OCI-LY7 (cell line): Measurements from ENCODE around the gene SEC23A. TPM values are rescaled to one million over a fixed set of nuclear protein-coding genes. Genes with fewer than 3 reads are reported as not detected.

Experiments used
- BruUV-seq: library from RNA; stranded (reverse); fragments of 400-500 nt; replicated peaks from 2 replicates; lab custom pipeline; 2021; lab: Mats Ljungman, UMichigan
- CTCF ChIA-PET: fragments of 300-600 bp; sonication (Branson Sonifier 250); formaldehyde crosslinking; loops from one replicate; lab custom pipeline; 2022; ENCODE audit warnings: antibody characterized with exemption; ENCODE audit not compliant: unreplicated experiment; lab: Charles Lee
- POLR2A ChIA-PET: fragments of 300-600 bp; sonication (Branson Sonifier 250); formaldehyde crosslinking; loops from one replicate; lab custom pipeline; 2022; ENCODE audit warnings: antibody characterized with exemption; lab: Charles Lee
- DNase-seq: peaks from one replicate; pipeline ENCODE4 v3.0.0-alpha.2; 2015; ENCODE audit warnings: low spot score
- H2AFZ ChIP-seq: fragments of 200-600 bp; sonication (generic), shearing (Covaris generic); 2 replicates; pipeline ENCODE4 v1.6.1; 2014; ENCODE audit warnings: mild to moderate bottlenecking, antibody characterized with exemption, low read length, moderate library complexity
- H3K27ac ChIP-seq: fragments of 200-600 bp; sonication (generic); 2 replicates; pipeline ENCODE4 v1.5.1; 2014; ENCODE audit warnings: mixed run types, low read depth, mild to moderate bottlenecking, moderate library complexity, low read length, inconsistent platforms; ENCODE audit not compliant: poor library complexity, severe bottlenecking
- H3K36me3 ChIP-seq: fragments of 200-600 bp; sonication (generic); 2 replicates; pipeline ENCODE4 v1.6.1; 2014; ENCODE audit warnings: mild to moderate bottlenecking, antibody characterized with exemption, low read length, moderate library complexity, mixed read lengths; ENCODE audit not compliant: insufficient read depth
- H3K4me1 ChIP-seq: fragments of 200-600 bp; sonication (generic); 2 replicates; pipeline ENCODE4 v1.5.1; 2014; ENCODE audit warnings: mild to moderate bottlenecking, low read length; ENCODE audit not compliant: insufficient read depth, poor library complexity, severe bottlenecking
- H3K4me2 ChIP-seq: fragments of 200-600 bp; sonication (generic); 2 replicates; pipeline ENCODE4 v1.6.1; 2014; ENCODE audit warnings: mild to moderate bottlenecking, low read length
- H3K4me3 ChIP-seq: fragments of 200-600 bp; sonication (generic); 2 replicates; pipeline ENCODE4 v1.5.1; 2014; ENCODE audit warnings: mild to moderate bottlenecking, low read depth, low read length; ENCODE audit not compliant: poor library complexity, severe bottlenecking
- H3K79me2 ChIP-seq: fragments of 200-600 bp; sonication (generic); 2 replicates; pipeline ENCODE4 v1.6.1; 2016; ENCODE audit warnings: low read depth, mild to moderate bottlenecking, low read length, moderate library complexity, mixed read lengths; ENCODE audit not compliant: insufficient read depth
- H3K9me2 ChIP-seq: fragments of 200-600 bp; sonication (generic); 2 replicates; pipeline ENCODE4 v1.6.1; 2016; ENCODE audit warnings: mild to moderate bottlenecking, low read length, mixed read lengths; ENCODE audit not compliant: insufficient read depth
- H3K9me3 ChIP-seq: fragments of 200-600 bp; sonication (generic); 2 replicates; pipeline ENCODE4 v1.6.1; 2014; ENCODE audit warnings: mild to moderate bottlenecking, mixed run types, low read length, mixed read lengths
- H4K20me1 ChIP-seq: fragments of 200-600 bp; sonication (generic); 2 replicates; pipeline ENCODE4 v1.6.1; 2014; ENCODE audit warnings: mild to moderate bottlenecking, antibody characterized with exemption, low read length, moderate library complexity, mixed read lengths; ENCODE audit not compliant: insufficient read depth
- CTCF ChIP-seq: fragments of 200-600 bp; sonication (generic); conservative IDR thresholded peaks from 2 replicates; pipeline ENCODE4 v1.5.1; 2014; ENCODE audit warnings: mild to moderate bottlenecking, antibody characterized with exemption, low read length, moderate library complexity, mixed read lengths
- EZH2phosphoT487 ChIP-seq: fragments of 200-600 bp; sonication (generic); IDR thresholded peaks from 2 replicates; pipeline ENCODE4 v1.6.1; 2018; ENCODE audit warnings: low read depth, borderline replicate concordance, mild to moderate bottlenecking, mixed run types, antibody characterized with exemption, low read length, moderate library complexity, mixed read lengths
- intact Hi-C: fragments of 100-400 bp; cut with micrococcal nuclease; formaldehyde crosslinking; loops from one replicate; pipeline ENCODE4 v1.10.0; 2022; ENCODE audit not compliant: unreplicated experiment
- total RNA-seq, 2 experiments: library from RNA; depleted of rRNA in 1 of 2; stranded (reverse); fragments of >200 nt in 1 of 2; shearing (Covaris generic) in 1 of 2; gene quantifications; 2 replicates each; pipeline ENCODE4 v1.2.3, GENCODE V29; 2014 to 2022

The SEC23A gene
- total RNA-seq, 2 experiments from 2014 or later = 47.5 to 55.7 TPM

DNA sequence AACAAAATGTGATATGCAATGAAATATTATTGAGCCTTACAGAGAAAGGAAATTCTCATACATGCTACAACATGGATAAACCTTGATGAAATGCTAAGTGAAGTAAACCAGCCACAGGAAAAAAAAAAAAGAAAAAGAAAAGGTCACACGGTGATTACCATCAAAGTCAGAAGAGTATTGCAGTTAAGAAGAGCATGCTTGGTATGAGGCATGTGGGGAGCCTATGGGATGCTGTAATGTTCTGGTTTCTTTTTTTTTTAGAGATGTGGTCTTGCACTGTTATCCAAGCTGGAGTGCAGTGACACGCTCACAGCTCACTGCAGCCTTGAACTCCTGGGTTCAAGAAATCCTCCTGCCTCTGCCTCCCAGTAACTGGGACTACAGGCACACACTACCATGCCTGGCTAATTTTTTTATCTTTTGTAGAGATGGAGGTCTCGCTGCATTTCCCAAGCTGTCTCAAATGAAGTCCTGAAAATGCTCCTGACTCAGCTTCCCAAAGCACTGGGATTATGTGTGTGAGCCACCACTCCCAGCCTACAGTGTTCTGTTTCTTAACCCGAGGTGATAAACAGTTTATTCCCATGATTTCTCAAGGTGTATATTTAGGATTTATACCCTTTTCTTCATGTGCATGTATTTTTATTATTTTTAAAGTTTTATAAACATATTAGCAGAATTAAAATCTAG lies 96.2 kb downstream of the SEC23A start:
- Histone ChIP-seq H3K4me1 (no peaks in the 10 kb centered on the region), H3K36me3 (no peaks in the 10 kb centered on the region), H4K20me1 (no peaks in the 10 kb centered on the region), H3K9me2 (no peaks in the 10 kb centered on the region), H3K4me2 (no peak overlapping the region), H3K27ac (no peak overlapping the region), H3K79me2 (no peaks in the 10 kb centered on the region), H3K9me3 (no peaks in the 10 kb centered on the region), H2AFZ (no peak overlapping the region), H3K4me3 (no peak overlapping the region)
- TF ChIP-seq EZH2phosphoT487 (no peak), CTCF (no peak)
- BruUV-seq = no TSS peak
- POLR2A ChIA-PET = interaction anchor here (0.9 kb wide), 2 partner anchors 12 to 25 kb away, joined by 3 read pairs; no protein-coding TSS in a partner anchor
- intact Hi-C loops = no loop called here
- CTCF ChIA-PET = no interaction called here
- no peak for DNase-seq

DNA sequence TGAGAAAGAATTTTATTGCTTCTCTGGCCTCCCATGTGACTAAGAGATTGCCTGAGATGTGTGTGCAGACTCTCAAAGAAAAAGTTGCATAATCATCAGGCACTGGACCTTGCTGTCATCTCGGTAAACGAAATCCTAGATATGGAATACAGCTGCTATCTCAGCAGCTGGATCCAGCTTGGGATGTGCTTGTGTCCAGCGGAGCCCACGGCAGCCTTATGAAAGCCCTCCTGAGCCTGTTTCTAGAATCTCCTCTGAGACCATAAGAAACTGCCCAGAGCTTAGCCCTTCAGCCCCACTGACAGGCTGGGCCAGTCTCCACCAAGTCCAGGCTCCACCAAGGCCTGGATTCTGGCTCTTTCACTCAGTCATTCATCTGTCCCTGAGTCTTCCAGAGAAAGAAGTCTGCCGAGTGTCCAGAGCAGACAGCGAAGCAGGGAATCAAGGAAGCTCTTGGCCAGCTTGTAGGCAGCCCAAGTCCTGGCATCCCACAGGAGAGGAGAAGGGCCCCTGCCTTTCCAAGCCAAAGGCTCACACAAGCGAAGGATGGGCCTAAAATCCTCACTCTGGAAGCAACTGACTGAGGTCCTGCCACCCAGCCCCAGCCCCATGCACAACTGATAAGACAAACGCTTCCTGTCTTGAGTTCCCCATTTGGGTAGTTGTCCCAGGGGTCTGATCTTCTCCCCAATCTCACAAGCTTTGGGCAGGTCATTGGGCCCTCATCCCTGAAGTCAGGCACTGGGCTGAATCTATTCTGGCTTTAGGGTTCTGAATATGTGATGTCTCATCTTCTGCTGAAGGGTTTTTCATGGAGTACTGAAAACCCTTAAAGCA lies 97.8 kb downstream of the SEC23A start:
- Histone ChIP-seq H3K9me2 (no peaks in the 10 kb centered on the region), H3K9me3 (no peaks in the 10 kb centered on the region), H4K20me1 (no peaks in the 10 kb centered on the region), H3K4me3 (no peak overlapping the region), H3K27ac (no peak overlapping the region), H3K4me2 (no peak overlapping the region), H2AFZ (no peak overlapping the region), H3K4me1 (no peaks in the 10 kb centered on the region), H3K79me2 (no peaks in the 10 kb centered on the region), H3K36me3 (no peaks in the 10 kb centered on the region)
- POLR2A ChIA-PET = no interaction called here
- no peak for TF ChIP-seq CTCF
- TF ChIP-seq EZH2phosphoT487 = no peak
- DNase-seq = no peak
- CTCF ChIA-PET = no interaction called here
- intact Hi-C loops = no loop called here
- BruUV-seq = no TSS peak
